D341Med (cell line): Measurements from ENCODE around the gene TNIP1.

Experiments
- DNase-seq: peaks from one replicate; pipeline ENCODE4 v3.0.0; 2012; ENCODE audit warnings: low spot score

TNIP1 gene, protein sequence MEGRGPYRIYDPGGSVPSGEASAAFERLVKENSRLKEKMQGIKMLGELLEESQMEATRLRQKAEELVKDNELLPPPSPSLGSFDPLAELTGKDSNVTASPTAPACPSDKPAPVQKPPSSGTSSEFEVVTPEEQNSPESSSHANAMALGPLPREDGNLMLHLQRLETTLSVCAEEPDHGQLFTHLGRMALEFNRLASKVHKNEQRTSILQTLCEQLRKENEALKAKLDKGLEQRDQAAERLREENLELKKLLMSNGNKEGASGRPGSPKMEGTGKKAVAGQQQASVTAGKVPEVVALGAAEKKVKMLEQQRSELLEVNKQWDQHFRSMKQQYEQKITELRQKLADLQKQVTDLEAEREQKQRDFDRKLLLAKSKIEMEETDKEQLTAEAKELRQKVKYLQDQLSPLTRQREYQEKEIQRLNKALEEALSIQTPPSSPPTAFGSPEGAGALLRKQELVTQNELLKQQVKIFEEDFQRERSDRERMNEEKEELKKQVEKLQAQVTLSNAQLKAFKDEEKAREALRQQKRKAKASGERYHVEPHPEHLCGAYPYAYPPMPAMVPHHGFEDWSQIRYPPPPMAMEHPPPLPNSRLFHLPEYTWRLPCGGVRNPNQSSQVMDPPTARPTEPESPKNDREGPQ

GRCh38 chr5:151080613-151081430 is at the start of gene TNIP1:
Gene TNIP1, minus strand, starts transcription at chr5:151081034. Its CDS starts 15,939 bp downstream, at chr5:151065095.
- peak; percentile 98 for DNase-seq

DNA sequence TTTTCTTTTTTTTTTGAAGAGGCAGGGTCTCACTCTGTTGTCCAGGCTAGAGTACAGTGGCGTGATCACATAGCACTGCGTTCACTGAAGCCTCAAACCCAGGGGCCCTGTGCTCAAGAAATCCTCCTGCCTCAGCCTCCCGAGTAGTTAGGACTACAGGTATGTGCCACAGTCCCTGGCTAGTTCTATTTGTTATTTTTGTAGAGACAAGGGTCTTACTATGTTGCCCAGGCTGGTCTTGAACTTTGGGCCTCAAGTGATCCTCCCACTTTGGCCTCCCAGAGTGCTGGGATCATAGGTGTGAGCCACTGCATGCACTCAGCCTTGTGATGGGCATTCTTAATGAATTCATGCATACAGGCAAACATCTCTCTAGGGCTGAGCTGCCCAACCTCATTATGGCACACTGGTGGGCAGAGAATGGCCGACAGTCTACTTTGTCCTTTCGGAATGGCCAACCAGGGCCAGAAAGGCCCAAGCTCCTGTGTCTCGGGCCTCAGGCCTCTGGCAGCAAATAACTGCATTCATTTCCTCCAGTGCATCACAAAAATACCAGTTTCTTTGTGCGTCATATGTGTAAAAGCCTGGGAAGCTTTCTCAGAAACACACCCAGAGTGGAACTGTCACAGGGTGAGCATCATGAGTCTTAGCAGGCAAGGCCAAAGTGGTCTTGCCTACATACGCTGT is 49.5 kb upstream of the TNIP1 start:
- no peak for DNase-seq

DNA sequence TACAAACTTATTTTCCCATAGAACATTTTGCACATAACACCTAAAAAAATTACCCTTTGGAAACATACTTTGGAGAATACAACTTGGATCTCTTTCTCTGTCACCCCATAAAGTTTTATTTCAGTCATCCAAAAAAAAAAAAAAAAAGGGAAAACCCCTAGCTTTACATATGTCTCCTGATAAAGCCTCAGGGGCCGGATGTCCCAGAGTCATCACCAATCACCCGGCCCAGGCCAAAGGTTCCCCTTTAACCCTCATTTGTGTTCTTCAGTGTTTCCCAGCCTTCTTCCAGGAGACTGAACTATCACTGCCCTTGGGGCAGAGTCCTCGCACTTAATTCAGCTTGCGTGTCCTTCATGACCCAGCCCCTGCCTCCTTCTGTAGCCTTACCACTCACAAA is 48.0 kb upstream of the TNIP1 start:
- DNase-seq, result no peak

- DNase-seq, result no peak
These were observed 47.1 kb upstream of the TNIP1 start for GRCh38 chr5:151127926-151128325.

- peak; percentile 73 for DNase-seq
These were observed 45.4 kb upstream of the TNIP1 start for GRCh38 chr5:151126199-151126645.

DNA sequence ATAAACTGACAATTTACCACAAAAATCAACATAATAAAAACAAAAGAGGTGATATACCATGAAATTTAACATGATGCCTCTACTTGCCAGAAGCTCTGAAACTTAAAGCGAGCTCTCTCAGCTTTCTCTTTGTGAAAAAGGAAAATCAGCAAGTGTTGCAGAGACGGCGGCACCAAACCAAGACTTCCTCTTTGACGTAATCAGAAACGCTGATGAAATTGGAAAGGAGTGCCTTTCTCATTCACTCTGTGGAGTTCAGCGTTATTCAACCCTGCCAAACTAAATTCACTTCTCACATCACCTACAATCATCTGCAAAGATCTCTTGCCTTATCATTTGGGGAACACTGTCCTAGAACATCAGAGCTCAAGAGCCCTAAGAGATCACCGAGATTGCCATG is 44.6 kb upstream of the TNIP1 start:
- no peak for DNase-seq

DNA sequence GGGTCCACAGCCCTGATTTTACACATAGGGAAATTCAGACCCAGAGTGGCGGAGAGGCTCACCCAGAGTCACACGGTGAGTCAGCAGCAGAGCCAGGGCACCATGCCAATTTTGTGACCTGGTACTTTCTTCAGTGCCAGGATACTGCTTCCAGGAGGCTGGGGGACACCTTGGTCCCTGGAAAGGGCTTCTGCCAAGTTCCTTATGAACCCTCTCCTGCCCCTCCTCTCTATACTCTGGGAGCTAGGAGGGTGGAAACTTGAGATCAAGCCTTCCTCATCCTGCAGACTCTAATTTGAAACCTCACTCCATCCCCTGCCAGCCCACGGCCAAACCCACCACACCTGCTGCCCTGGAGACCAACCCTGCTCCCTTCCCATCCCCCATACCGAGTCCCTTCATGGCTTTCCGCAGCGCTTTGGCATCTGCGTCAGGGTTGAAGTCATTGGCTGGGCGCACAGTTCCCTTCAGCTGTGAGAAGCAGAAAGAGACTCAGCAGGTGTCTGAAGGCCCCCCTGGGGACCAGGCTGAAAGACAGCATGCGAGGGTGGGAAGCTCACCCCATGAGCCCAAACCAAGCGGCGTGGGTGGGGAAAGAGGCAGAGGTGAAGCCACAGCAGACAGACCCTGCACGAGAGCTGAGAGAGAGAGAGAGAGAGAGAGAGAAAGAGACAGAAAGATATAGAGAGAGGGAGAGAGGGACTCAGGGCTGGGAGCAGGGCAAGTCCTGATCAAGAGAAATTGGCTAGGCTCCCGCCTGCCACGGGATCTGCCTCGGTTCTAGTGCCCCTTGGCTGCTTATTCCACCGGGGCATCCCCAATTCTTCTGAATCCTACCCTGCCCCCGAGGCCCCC is 43.3 kb upstream of the TNIP1 start:
- no peak for DNase-seq

DNA sequence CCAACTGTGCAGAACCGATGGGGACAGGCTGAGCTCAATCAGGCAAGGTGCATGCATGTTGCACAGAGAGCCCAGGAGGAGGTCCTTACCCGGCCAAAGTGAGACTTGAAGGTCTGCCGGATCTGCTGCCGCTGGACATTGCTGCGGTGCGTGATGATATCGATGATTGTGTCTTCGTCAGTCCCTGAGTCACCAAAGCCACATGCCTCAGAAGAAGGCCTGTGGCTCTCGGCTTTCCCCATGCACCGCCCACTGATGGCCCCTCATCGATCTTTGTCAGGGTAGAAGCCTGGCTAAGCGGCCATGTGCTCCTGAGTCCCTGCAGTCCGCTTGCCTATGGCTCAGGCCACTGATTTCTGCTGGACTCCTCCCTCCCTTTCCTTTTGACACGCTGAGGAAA is 42.0 kb upstream of the TNIP1 start:
- DNase-seq, result no peak

GRCh38 chr5:151121665-151122064 is 40.8 kb upstream of the TNIP1 start:
- DNase-seq, result no peak

DNA sequence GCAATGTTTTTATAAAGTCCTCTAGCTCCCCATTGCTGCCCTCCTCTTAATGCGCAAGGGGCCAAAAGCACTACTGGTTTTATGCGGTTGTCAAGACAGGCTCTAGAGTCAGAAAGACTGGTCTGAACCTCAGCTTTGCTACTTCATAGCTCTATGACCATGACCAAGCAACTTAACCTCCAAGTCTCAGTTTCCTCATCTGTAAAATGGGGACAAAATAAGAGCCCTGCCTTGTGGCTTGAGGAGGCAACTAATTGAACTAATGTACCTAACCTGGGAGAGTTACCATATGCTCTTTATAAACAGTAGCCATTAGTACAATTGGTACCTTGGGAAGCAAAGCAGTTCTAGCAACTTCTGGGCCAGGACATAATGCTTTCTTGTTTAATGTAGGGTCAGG is 40.3 kb upstream of the TNIP1 start:
- no peak for DNase-seq

DNA sequence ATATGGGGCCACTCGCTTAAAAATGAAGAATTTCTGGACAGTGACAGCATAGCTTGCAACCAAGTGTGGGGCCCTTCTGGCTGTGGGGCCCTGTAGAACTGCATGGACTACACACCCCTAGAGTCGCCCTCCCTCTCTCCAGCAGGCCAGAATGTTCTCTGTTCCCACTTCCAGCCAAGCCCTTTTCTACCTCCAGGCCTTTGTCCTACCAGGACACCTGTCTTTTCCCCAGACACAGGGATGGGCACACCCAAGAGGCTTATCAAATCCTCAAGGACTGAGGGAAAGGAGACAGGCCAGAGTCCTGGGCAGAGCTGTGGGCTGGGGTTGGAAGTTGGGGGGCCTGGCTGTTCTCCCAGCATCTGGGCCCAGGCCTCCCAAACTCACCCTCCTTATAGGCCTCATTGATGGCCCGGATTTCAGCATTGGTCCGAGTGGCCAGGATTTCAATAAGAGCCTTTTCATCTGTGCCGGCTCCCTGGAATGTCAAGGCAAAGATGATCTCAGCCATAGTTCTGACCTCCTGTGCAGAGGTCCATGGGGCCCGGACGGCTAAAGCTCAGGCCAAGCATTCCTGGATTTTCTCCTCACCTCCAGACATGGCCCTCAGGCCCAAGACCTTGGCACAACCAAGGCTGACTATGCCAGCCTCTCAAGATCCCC is 38.2 kb upstream of the TNIP1 start:
- DNase-seq, result no peak

DNA sequence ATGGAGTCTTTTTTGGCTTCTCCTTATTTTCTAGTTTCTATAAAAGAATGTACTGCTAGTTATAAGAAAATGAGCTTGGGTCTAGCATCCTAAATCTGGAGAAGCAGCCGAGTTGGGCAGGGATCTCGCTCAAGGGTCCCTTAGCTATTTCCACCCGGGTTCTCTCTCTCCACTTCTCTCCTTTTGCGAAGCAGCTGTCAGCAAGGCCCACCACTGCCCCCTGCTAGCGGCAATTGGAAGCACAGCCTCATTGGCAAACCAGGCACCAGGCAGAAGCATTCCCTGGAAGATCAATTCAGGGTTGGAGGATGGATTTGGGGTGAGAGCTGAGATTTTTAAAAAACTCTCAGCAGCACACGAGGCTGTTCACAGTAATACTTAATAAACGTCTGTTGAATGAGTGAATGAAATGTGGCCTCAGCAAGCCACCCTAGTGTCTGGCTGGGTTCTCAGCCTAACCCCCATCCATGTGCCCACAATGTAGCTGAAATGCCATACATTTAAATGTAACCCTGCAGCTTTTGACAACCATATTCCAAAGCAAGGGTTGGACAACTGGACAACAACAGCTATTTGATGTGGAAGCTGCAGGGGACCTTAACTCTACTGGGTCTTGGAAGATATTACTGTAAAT is 34.6 kb upstream of the TNIP1 start:
- peak; percentile 81 for DNase-seq

DNA sequence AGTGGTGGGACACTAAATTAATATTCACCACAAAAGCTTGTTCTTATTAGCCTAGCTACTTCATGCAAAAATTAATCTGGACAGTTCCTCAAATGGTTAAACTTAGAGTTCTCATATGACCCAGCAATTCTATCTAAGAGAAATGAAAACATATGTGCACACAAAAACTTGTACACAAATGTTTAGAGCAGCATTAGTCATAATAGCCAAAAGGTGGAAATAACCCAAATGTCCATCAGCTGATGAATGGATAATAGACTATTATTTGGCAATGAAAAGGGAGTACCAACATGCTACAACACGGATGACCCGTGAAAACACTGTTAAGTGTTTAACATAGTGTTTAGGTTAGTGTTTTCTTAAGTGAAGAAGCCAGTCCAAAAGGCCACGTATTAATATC is 32.8 kb upstream of the TNIP1 start:
- DNase-seq, result no peak

DNA sequence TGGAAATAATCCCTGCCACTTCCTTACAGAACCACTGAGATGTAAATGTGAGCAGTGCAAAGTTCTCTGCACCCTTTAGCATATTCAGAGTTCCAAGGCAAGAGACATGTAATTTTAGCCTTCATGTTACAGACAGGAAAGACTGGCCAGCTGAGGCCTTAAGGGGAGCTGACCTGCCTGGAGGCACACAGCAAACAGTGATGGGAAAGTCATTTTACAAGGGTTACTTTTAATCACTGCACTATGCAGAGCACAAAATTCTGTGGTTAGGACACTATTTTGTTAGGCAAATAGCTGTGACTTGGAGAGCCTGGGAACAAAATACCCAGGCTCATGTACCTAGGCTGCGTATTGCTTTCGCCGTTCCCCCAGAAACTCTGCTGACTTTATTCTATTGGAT is 30.2 kb upstream of the TNIP1 start:
- DNase-seq, result no peak

- no peak for DNase-seq
These were observed 29.4 kb upstream of the TNIP1 start for GRCh38 chr5:151110122-151110681.

DNA sequence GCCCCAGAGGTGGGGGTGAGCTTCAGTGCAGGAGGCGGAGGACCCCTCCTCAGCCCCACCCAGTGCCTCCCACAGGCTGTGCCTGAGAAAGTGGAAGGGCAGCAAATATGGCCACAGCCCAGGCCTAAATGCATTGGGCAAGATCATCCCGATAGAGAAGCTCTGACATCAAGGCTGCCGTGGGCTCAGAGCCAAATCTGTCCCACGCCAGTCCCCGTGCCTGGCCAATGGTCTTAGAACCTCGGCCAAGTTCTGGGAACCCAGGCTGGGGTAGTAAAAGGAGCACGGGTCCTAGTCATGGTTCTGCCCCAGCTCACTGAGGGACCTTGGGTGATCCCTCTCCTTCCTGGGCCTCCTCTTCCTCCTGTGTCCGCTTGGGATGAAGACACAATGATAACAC is 27.7 kb upstream of the TNIP1 start:
- no peak for DNase-seq

DNA sequence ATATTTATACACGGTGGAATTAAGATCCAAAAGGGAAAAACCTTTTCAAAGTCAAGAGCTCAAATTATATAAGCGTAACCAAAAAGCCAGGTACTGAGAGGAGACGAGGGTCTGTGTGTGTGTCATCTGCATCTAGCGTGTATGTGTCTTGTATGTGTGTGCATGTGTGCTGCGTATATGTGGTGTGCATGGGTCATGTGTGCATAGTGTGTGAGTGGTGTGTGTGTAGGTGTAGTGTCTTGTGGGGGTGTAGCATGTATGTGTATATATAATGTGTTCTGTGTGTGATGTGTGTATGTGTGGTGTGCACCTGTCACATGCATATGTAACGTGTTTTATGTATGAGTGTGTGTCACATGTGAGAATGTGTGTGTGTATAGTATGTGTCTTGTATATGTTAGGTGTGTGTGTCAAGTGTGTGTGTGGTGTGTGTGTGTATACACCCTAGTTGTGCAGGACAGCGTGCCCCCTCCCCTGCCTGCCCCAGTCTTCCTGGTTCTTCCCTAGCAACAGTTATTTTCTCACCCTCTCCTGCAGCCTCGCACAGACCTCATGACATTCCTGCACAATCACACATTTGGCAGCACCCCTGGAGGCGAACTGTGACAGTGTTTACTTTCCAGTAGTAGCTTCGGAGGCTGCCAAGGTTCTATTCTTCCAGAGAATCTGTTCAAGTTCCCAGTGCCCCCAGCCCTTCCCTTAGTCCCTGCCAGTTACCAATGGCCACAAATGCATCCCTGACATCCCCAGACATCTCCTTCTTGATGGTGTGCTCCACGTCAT is 27.1 kb upstream of the TNIP1 start:
- no peak for DNase-seq

DNA sequence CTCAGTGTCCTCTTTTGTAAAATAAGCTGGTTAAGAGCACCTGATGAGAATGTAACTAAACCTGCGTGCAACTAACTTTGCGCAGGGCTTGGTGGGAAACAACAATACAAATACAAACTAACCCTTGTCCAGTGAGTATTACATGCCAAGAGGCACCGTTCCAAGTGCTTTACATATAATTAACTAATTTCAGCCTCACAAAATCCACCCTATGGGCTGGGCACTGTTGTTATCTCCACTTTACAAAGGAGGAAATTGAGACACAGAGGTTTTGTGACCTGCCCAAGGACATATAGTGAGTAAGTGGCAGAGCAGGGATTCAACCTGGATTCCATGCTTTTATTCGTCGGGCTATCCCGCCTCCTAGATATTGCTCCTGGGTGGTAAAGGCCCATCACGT is 26.2 kb upstream of the TNIP1 start:
- DNase-seq, result no peak

DNA sequence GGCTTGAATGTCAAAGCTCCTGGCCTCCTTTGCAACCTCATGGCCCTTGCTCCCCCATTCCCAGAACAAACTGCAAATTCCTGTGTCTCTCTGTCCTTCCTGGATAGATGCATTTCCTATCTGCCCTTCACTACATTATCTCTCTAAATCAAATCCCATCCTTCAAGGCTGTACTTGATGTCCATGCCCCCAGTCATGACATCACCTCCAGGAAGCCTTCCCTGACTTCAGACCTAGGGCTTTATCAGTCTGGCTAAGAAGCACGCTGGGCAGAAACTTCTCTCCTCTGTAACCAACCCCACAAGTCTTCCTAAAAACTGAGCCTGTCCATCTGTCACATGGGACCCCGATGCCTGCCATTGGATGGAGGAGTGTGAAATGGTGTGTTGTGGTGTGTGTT is 25.7 kb upstream of the TNIP1 start:
- DNase-seq, result no peak
